Right lobe of liver (tissue), 4 donors: ENCODE data around the gene HINT1.

ENCODE experiments used
- POLR2A ChIP-seq: fragments of 450-650 bp; IDR thresholded peaks from one replicate; pipeline ENCODE4 v1.6.1; 2017; ENCODE audit warnings: antibody characterized with exemption, mild to moderate bottlenecking
- TF ChIP-seq, protein P1 (sequence below), 4 donors: fragments of 200-600 bp in 3 of 4; fragments of 450-650 bp in 1 of 4; IDR thresholded peaks; one replicate each; pipeline versions ENCODE4 v1.5.1 to v1.8.0; 2016 to 2022; ENCODE audit warnings: antibody characterized with exemption in 4 of 4, mild to moderate bottlenecking in 2 of 4
- donor health status: DM: no; HTN: no; CAD: no.
- donor health status: DM: no; HTN: no; CAD: no.
- donor health status: DM: no; HTN: yes; CAD: no.

DNA sequence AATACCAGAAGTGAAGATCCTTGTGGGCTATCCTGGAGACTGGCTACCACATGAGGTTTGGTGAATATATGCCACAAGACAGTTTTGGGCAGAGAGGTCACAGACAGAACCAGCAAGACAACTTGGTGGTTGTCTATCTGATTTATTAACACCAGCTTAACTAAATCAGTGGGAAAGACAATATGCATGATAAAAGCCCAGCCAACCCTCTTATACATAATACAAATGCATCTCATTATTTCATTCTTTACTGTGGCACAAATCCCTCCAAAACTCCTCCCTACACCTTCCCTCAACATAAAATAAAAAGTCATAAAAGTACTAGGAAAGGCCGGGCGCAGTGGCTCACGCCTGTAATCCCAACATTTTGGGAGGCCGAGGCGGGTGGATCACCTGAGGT lies 8.1 kb downstream of the HINT1 start:
- TF ChIP-seq, protein P1, sequence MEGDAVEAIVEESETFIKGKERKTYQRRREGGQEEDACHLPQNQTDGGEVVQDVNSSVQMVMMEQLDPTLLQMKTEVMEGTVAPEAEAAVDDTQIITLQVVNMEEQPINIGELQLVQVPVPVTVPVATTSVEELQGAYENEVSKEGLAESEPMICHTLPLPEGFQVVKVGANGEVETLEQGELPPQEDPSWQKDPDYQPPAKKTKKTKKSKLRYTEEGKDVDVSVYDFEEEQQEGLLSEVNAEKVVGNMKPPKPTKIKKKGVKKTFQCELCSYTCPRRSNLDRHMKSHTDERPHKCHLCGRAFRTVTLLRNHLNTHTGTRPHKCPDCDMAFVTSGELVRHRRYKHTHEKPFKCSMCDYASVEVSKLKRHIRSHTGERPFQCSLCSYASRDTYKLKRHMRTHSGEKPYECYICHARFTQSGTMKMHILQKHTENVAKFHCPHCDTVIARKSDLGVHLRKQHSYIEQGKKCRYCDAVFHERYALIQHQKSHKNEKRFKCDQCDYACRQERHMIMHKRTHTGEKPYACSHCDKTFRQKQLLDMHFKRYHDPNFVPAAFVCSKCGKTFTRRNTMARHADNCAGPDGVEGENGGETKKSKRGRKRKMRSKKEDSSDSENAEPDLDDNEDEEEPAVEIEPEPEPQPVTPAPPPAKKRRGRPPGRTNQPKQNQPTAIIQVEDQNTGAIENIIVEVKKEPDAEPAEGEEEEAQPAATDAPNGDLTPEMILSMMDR (IDR thresholded peaks at IDR 0.05): no peak
- TF ChIP-seq POLR2A: no peak
